ENCODE measurements around the gene SURF1.

The SURF1 gene

DNA sequence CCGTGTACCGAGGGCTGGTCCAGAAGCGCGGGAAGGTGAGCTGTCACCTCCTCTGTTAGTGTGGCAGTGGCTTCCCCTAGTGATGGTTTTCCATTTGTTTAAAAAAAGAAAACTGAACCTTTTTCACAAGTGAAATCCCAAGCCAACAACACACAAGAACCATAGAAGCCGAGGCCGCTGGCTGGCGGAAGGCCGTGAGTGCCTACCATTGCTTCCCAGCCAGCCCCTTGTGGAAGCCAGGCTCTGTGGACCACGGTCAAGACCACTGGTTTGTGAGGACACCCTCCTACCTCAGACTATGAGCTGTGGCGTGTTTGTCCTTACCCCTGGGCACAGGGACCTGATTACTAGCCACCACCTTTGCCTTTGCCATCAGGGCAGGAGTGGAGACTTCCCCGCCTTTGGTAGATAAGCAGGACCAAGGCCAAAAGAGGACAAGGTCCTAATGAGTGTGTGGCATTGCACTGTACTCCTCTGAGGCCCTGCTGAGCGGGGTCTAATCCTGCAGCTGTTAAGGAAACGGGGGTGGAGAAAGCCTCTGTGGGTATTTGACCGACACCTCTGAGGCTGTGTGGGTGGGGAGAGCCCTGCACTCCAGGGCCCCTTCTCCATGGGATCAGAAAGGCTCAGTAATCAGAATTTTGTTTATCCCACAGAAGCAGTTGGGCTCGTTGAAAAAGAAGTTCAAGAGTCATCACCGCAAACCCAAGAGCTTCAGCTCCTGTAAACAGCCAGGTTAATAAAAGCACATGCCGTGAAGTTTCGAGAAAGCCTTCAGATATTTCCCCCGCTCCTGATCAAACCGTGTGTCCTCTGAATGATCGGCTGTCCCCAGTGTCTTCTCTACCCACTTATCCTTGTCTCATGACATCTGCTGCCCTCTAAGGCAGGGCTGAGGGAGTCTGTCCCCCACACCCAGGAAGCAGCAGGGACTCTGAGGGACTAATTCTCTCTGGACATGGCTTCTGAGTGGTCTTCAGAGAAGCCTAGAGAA, 4.4 kb upstream of the SURF1 start:
- DNase-seq: no peak

DNA sequence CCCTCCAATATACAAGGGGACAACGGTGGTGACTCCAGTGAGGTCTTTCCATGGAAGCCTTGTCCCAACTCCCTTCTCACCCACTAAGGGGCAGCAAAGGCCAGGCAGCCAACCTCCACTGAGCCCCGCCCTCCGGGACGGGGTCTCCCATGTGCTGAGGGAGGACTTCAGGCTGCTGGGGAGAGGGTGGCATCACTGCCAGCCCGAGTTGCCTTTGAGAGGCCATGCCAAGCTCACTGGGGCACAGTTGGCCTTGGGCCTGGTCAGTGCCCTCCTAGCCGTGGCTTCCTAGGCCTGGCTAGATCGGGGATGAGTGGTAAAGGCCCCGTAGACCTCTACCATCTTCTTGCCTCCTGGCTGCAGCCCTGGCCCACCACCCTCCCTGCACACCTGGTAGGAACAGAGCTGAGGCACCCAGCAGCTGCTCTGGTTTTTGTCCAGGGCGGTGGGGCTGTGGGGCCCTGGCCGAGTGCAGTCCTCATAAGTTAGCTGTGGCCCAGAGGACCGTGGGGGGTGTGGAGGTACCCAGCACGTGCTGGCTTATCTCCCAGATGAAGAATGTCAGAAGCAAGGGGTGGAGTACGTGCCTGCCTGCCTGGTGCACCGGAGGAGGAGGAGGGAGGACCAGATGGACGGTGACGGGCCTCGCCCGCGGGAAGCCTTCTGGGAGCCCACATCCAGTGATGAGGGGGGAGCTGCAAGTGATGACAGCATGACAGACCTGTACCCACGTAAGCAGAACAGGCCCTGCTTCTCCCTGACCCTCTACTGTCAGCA, 3.3 kb upstream of the SURF1 start:
- DNase-seq: no peak

DNA sequence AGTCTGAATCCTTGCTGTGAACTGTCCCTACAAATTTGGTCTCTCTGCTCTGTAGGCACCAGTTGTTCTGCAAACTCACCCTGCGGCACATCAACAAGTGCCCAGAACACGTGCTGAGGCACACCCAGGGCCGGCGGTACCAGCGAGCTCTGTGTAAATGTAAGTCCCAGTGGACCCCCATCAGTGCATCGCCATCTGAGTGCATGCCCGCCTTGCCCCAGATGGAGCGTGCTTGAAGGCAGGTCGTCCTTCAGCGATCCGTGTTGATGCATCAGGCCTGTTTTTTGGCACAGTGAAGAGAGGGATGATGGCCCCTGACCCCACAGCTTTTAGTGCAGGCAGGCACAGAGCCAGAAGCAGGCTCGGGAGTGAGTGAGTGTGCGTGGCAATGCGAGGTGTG, 1.4 kb upstream of the SURF1 start:
- DNase-seq: no peak

DNA sequence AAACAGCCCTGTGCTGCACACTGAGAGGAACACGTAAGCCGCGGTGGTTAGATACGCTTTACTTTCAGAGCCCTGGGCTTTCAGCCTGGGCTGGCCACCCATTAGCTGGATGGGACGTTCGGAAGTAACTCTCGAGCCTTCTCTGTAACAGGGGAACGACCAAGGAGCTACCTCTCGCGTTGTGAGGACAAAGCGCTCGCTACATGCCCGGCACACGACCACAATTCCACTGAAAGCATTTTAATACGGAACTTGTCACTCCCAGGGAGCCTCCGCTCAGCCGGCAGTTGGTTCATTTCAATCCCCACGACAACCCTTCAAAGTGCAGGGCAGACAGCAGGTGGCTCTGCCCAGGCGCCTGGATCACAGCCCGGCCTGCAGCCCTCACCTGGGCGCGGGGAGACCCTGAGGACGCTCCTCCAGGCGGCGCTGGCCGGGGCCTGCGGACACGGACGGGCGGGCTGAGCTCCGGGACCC, 368 bp downstream of the SURF1 start:
- DNase-seq: no peak

DNA sequence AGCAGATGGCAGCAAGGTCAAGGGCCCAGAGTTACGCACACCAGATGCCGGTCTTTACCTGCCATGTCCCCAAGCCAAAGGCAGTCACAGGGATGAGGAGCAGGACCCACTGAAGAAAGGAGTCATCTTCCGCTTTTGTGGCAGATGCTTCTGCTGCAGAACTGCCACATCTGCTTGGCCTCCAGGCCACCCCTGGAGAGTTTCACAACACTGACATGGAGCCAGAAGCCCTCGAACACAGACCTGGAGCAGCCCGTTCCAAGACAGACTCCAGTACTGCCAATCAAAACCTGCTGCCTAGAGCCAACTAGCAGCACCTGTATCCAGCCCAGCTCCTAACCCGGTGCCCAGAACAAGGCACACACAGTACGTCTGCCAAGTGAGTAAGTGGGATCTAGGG, 1.5 kb downstream of the SURF1 start:
- no peak for DNase-seq

DNA sequence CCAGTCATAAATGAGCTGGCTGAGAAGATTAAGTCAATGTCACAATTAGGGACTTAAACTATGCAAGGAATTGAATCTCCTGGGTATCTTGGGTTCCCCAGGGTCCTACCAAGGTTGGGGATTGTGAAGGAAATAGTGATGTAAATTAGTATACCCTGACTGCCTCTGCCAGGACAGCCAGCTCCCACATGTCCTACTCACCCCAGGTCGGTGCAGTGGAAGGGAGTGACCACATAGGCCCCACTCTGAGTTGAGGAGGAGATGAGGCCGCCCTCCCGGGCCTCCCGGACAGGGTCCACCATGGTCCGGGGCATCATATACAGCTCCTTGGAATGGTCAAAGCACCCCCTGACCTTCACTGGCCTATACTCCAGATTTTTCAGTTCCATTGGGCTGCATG, 2.7 kb downstream of the SURF1 start:
- no peak for DNase-seq

DNA sequence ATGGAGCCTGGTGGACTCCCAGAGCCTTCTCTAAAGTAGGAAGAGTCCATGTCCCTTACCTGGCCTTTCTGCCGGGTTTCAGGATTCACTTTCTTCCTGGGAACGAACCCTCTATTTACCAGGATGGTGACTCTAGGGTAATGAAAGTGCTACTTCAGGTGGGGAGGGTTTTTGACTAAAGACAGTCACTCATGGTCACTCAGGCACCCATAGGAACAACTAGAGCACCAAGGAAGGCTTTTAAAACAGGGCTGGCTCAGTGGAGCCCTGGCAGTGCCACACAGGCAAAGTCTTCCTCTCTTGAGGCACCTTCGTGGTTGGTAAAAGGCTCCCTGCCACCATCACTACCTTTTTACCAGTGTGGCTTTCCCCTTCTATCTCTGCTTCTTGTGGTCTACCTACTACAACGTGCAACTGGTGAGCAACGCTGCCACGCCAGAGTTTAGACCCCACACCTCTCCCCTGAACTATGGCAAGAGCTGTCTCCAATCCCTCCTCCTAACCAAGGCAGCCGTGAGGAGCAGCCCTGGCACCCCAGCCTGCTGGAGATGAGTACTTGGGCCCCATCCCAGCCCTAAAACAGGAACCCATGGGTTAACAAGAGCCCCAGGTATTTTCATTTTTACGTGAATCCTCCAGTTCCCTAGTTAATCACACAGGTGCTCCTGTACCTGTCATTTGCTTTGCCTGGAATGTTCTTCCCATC, 3.5 kb downstream of the SURF1 start:
- DNase-seq: no peak

DNA sequence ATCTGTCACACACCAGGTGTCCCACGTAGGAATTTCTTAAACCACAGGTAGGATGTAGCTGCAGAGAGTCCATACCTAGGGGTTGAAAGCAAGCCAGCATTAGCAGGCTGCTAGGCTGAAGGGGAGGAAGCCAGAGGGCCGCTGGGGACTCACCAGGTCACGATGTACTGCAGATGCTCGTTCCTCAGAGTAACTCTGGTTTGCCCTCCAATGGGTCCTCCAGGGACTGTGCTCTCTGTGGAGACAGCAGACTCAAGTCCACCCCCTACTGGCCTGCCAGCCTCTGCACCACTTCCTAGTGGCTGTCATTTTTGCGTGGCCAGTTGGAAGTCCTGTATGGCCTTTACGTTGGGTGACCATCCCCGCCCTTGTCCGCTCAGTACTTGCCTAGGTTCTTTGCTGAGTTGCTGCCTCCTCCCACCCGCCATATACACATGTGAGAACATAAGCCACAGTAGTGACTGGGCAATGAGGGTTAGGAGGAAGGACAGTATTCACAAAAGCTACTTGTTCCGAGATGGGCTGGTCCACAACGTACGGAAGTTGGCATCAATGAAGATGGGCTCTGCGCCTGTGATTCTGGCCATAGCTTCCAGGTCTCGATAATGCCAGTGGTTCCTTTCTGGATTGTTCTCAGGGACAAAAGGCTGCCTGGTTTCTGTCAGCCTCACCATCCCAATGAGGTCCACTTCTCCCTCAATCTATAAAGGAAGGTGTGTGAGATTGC, 4.2 kb downstream of the SURF1 start:
- no peak for DNase-seq

DNA sequence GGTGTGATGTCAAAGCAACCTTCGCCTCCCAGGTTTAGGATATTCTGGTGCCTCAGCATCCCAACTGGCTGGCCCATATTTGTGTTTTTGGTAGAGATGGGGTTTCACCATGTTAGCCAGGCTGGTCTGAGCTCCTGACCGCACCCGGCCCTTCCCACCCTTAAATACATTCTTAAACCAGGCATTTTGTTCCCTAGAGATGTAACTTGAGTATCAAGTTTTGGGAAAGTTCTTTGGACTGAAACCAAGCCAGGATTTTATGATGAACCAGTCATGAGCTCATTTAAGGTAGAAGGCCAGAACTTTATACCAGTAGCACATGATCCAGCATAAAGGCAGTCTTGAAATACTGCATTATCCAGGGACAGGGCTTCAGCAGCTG, 4.8 kb downstream of the SURF1 start:
- no peak for DNase-seq

DNA sequence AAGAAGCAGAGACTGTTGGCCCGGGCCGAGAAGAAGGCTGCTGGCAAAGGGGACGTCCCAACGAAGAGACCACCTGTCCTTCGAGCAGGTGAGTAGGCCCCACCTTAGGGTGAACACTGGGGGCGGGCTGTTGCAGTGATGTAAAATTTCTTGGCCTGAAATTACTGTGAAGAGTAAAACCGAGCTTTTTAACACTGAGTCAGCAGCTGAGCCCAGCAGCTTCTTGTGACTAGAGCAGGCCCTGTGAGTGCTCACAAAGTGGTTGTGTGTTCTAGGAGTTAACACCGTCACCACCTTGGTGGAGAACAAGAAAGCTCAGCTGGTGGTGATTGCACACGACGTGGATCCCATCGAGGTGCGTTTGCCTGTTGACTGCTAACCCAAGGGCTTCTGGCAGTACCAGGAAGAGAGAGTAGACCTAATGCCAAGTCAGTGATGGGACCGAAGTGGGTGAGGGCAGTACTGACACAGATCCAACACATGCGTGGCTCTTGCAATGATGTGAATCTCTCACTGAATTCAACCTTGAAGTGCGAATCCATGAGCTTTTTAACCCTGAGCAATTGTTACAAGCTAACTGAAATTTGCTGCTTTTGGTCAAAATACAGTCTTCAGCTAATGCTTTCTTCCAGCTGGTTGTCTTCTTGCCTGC, 6.2 kb downstream of the SURF1 start:
- no peak for DNase-seq

DNA sequence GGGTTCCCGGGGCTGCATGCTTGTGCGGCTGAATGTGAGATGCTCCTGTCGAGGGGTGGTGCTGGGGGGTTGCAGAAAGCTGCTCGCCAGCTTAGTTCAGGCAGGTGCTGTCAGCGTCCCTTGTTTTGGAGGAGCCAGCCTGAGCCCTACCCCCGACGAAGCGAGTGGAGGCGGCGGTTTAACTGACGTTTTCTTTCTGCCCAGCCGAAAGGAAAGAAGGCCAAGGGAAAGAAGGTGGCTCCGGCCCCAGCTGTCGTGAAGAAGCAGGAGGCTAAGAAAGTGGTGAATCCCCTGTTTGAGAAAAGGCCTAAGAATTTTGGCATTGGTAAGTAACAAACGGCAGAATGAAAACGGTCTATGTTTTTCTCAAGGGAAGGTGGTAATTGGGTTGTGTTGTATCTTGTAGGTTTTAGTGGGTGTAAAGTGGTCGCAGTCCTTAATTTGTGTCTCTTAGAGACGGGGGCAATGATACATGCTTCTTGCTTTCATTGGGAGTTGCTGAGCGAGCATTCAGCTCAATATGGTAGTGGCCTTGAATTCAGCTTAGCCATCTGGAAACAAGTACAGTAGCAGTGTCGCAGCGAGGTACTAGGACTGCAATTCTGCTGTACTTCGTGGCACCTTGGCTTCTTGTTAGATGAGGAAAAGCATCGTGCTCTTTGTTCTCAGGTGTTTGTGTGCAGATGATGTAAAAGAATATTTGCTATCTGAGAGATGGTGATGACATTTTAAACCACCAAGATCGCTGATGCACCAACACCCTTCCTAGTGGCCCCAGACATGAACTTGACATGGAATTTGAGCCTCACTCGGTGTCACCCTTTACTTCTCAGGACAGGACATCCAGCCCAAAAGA, 7.3 kb downstream of the SURF1 start:
- no peak for DNase-seq

DNA sequence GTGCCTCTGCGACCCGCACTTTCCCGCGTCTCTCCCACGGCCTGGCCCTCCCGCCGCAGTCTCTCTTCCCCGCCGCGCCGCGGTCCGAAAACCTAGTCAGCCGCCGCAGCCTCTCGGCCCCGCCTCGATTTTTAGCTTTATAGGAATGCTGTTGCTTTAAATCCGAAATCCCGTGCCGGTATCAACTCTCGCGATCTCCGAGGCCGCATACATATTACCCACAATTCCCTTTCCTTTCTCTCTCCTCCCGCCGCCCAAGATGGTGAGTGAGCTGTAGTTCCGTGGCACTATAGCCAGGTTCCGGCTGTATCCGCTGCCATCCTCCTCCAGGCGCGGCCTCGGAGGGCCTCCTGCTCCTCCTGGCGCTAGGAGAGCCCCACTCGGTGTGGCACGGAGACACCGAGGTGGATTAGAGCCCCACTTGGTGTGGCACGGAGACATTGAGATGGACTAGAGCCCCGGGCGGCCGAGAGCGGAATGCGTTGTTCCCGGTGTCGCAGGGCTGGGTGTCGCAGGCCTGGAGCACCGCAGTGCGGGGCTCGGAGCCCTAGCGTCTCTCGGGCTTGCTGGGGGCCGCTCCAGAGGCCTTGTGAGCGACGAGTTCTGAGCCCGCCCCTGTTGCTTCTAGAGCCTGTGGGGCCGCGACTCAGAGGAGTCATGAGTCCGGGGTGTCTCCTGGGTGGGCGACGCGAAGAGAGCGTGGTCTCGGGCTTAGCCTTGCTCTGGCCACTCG, 8.1 kb downstream of the SURF1 start, which contains the start of the genes MED22 and RPL7A:
MED22 (minus strand) TSS at position 147 of the 733 bp plus-strand sequence. CDS start 1,469 bp downstream, outside the sequence.
RPL7A (plus strand) TSS at position 234 of the 733 bp plus-strand sequence; CDS start at position 260, 26 bp downstream.
- peak; percentile 92 for DNase-seq

DNA sequence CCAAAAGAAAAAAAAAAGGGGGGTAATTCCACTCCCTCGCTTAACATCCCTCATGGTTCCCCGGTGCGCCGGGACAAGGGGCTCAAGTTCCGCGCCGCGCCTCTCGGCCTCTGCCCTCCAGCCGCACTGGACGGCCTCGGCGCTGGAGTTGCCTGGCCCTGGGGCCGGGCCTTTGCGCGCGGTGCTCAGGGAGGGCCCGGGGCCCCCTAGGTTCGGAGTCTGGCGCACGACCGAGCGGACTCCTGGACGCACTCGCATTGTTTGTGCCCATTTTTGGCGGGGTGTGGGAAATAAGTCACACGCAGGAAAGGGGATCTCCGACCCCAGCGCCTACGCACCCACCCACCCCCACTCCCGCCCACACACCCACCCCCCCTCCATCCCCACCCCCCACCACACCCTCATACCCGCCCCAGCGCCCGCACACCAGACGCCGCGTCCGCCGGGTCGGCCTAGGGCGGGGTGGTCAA, 8.7 kb downstream of the SURF1 start:
- DNase-seq: no peak

DNA sequence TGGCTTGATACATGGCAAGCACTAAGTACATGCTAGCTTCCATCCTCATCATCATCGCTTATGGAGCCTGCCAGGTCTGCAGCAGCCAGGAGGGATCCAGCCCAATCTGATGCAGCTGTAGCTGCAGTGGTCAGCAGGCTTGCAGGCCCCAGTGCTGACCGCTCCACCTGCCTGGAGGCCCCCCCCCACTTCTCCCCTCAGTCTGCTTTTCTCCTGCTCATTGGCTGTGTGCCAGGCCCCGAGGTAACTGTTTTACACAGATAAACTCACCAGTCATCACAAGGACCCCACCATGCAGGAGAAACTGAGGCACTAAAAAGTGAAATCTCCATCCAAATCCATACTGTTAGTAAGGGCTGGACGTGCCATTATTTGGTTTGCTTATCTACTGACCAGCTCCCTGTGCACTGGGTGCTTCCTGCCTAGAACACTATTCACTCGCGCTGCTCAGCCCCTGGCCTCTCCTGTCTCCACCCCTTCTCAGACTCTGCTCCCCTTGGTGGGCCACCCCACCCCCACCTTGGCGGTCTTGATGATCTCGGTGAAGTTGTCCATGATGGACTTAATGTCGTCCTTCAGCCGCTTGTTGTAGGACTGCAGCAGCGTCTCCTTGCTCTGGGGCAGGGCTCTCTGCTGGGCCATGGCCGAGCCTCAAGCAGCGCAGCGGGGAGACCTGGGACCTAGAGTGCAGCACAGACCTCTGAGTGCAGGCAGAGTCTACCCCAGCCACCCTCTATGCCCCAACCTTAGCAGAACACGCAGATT, 10.1 kb downstream of the SURF1 start:
- no peak for DNase-seq

DNA sequence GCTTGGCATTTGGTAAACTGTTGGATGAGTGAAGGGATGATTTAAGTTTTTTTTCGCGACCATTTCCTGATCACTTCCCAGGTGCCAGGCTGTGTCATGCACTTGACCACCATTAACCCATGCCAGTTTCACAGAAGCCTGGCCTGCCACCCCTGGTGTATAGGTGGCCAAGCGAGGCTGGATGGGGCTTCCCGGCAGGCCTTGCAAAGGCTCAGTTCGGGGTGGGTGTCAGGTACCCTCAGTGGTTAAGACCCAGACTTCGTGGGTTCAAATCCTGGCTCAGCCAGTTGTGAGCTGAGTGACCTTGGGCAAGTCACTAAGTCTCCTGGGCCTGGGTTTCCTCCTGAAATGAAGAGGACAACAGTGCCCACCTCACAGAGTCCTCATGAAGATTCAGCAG, 10.7 kb downstream of the SURF1 start:
- no peak for DNase-seq

DNA sequence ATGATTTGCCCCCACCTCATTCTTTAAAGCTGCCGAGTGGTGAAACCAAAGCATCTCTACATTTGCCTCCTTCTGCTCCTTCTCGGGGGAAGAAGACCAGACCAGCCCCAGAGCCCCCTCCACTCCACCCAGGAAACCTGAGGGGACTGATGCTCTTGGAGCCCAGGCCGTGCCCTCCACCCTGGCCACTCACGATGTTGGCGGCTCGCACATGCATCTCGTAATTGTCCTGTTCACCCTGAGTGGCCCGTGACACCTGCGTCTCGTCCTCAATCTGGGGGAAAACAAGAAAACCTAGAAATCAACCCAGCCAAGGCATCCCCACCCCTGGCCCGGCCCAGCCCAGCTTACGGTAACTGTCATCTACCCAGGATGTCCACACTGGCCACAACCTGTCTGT, 11.3 kb downstream of the SURF1 start:
- no peak for DNase-seq

DNA sequence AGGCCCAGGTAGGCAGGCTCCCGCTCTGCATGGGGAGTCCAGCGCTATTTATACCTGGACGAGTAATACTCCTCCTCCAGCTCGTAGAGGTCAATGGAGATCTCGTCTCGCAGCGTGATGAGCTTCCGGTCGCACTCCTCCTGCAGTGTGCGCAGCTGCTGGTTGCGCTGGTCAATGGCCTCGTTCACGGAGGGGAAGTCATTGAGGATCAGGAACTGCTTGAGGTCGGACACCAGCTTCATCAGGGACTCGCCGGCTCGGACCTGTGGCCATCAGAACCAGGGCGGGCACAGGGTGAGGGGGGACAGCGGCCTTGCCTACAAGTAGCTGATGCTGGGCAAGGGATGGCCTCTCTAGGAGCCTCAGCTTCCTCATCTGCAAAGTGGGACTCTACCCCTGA, 12.2 kb downstream of the SURF1 start:
- no peak for DNase-seq

DNA sequence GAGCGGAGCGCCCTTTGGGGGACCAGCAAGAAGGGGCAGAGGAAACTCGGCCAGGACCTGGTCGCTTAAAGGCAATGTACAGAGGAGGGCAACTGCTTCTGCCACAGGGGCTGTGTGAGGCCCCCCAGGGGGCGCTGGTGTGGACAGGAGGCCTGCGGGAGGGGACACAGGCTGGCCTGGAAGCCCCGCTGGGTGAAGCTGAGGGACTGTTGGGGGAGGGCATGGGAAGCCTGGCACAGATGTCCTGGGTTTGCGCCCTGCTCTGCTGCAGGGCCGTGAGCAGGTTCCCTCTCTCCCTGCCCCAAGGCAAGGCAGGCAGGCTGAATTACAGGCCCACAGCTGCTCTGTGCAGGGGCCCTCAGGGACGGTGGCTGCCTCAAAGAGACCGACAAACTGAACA, 13.7 kb downstream of the SURF1 start:
- DNase-seq: no peak

DNA sequence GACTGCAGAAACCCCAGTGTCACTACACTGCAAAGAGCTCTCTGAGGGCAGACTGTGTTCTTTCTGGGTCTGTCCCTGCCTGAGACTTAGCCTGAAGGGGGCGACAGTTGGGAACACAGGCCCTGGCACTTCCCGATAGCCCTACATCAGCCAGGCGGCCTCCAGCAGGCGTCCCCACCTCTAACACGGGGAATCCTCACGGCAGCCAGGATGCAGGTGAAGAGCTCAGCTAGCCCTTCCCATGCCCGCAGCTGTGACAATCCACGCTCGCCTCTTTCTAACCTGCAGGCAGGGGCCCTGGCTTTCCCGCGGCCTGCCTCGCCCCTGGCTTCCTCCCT, 14.2 kb downstream of the SURF1 start:
- no peak for DNase-seq
